Heart left ventricle (tissue), 13 donors: ENCODE measurements around the gene NFILZ.

ENCODE experiments used
- POLR2A ChIP-seq, 2 donors: fragments of 450-650 bp; IDR thresholded peaks; one replicate each; pipeline ENCODE4 v1.6.1; 2017; ENCODE audit warnings: antibody characterized with exemption in 2 of 2, mild to moderate bottlenecking in 2 of 2, moderate library complexity in 2 of 2
- TF ChIP-seq, protein P1 (sequence below), 12 donors: fragments of 200-600 bp; sonication (generic) in 4 of 12; IDR thresholded peaks; one replicate each; pipeline versions ENCODE4 v1.5.0 to v1.8.0; 2018 to 2022; ENCODE audit warnings: antibody characterized with exemption in 12 of 12, mild to moderate bottlenecking in 5 of 12
- donor health status: ischemic (EF 13 %, LVEDD 7.1; RV severe dilation, severe dysfunction).
- donor health status: DM: no; HTN: yes; CAD: no.
- donor health status: DM: no; HTN: no; CAD: no.
- donor health status: ischemic (EF 25% LVEDD 6.9; RV normal size, moderate dysfunction).
- donor health status: ischemic (EF 25% LVEDD 5.7; RV mildly dilated, moderate dysfunction).
- donor health status: ischemic (EF 35%, LVEDD 5.7; RV mildly dilated, moderate dysfunction).
- donor health status: nonischemic (EF 11% LVEDD 7.7; RV severe dilation, severe dysfunction).
- donor health status: DM: yes; HTN: yes; CAD: no.
- donor health status: PGD.
- donor health status: ischemic (EF 29% LVEDD 5.4; RV normal size, mild dysfunction).
- donor health status: nonischemic (EF 23%, LVEDD 6.1; RV moderate dilation, normal function).

DNA sequence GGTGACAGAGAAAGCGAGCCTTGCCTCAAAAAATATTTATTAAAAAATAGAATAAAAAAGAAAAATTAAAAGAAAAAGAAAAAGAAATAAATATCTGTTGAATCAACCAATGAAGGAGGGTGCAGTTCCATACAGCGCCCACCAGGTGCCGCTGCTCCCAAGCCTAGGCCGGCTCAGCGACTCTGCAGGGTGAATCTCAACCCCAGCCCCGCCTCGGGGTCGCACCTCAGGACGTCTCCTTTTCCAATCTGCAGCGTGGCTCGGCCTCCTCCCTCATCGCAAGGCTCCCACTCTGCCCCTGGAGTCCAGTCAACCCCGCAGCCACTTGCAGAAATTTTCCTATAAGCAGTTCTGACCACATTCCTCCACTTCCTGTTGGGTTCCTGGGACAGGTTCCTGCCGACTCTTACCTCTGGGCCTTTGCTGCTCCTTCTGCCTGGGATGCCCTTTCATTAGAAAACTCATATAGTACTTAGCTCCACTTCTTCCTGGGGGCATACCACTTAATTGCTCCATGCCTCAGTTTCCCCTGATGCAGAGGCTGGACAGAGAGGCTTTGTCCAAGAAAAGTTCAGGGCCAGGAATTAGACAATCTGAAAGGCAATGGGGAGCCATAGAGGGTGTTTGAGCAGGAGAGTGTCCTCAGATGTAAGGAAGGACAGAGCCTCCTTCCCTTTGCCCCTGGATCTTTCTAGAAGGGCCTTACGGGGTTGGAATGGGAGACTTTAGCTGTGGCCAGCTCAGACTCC lies 24.3 kb downstream of the NFILZ start:
- TF ChIP-seq, protein P1, sequence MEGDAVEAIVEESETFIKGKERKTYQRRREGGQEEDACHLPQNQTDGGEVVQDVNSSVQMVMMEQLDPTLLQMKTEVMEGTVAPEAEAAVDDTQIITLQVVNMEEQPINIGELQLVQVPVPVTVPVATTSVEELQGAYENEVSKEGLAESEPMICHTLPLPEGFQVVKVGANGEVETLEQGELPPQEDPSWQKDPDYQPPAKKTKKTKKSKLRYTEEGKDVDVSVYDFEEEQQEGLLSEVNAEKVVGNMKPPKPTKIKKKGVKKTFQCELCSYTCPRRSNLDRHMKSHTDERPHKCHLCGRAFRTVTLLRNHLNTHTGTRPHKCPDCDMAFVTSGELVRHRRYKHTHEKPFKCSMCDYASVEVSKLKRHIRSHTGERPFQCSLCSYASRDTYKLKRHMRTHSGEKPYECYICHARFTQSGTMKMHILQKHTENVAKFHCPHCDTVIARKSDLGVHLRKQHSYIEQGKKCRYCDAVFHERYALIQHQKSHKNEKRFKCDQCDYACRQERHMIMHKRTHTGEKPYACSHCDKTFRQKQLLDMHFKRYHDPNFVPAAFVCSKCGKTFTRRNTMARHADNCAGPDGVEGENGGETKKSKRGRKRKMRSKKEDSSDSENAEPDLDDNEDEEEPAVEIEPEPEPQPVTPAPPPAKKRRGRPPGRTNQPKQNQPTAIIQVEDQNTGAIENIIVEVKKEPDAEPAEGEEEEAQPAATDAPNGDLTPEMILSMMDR (IDR thresholded peaks at IDR 0.05): peak; percentile 92 to 99 (median 98)
- no peak for TF ChIP-seq POLR2A (IDR thresholded peaks at IDR 0.05)
